Loucy (cell line): ENCODE data around the gene STAB2.

Experiments used
- CTCF ChIP-seq: fragments of 200-600 bp; sonication (generic); conservative IDR thresholded peaks from 2 replicates; pipeline ENCODE4 v1.5.1; 2014; ENCODE audit warnings: mild to moderate bottlenecking, antibody characterized with exemption, low read length
- EZH2phosphoT487 ChIP-seq: fragments of 200-600 bp; IDR thresholded peaks from 2 replicates; pipeline ENCODE4 v1.6.1; 2018; ENCODE audit warnings: antibody characterized with exemption, mild to moderate bottlenecking, moderate library complexity, borderline replicate concordance

GRCh38 chr12:103656291-103656690, 69.2 kb downstream of the STAB2 start:
- no peak for TF ChIP-seq CTCF
- TF ChIP-seq EZH2phosphoT487, result no peak
